ENCODE measurements around the gene PRXL2A.

The PRXL2A gene

DNA sequence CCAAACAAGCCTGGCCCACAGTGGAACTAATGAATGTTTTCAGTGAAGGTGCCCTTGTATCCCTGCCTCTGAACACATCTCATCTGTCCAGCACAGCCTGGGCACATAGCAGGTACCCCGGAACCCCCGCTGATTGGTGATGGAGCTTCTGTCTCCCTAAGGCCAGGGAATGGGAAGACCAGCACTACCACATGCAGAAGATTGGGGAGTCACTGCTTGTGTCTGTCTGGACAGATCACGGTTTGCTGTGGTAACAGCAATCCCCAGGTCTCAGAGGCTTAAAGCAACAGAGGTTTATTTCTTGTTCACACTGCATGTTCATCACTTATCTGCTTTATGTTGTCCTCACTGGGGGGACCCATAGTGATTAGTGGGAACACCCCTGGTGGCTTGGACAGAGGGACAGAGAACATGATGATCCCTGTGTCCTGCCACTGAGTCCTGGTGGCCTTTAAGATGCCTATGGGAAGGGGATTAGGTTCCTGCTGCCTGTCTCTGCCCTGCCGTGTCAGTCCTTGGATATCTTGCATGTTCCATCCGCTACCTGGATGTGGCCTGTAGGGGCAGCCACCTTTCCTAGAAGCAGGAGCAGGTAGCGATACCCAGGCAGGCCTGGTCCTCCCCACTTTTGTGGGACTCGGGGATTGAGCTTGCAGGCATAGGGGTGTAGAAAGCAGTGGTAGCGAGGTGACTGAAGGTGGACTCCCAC, 49.4 kb downstream of the PRXL2A start:
- no peak for DNase-seq (ENCODE audit: low spot score)
- TF ChIP-seq CTCF (IDR thresholded peaks at IDR 0.05), result no peak
- Histone ChIP-seq H3K27ac (peak overlapping the region in 1 of 2 donors; percentile 31), H3K4me3 (no peak overlapping the region)

- no peak overlapping the region for H3K4me3 ChIP-seq
Measured at GRCh38 chr10:80458263-80458625, 49.9 kb downstream of the PRXL2A start.

DNA sequence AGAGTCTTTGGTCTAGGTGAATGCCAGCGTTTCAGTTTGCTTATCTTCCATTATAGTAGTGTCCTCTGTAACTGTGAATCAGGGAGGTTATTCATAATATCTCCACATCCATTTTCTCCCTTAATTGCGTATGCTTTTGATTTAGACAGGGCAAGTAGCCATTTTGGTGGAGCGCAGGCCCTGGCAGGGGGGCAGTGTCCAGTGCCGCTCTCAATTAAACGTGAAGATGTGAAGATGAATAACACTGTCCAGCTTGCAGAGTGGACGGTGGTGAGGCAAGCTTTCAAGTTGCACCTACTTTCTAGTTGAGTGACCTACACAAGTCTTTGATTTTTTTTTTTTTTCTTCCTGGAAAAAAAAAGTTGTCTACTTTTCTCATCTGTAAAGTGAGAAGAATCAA, 50.3 kb downstream of the PRXL2A start:
- DNase-seq (ENCODE audit: low spot score), result no peak
- H3K4me3 ChIP-seq, result peak overlapping the region; percentile 5
- peak overlapping the region in 1 of 2 donors; percentile 83 for H3K27ac ChIP-seq
- no peak for TF ChIP-seq CTCF (IDR thresholded peaks at IDR 0.05)

More at GRCh38 chr10:80458263-80458625, 49.9 kb downstream of the PRXL2A start:
- no peak for DNase-seq (ENCODE audit: low spot score)
- TF ChIP-seq CTCF (IDR thresholded peaks at IDR 0.05), result no peak
- peak overlapping the region in 1 of 2 donors; percentile 31 for H3K27ac ChIP-seq

GRCh38 chr10:80459047-80459865, 50.9 kb downstream of the PRXL2A start:
- no peak for TF ChIP-seq CTCF (IDR thresholded peaks at IDR 0.05)
- peak overlapping the region in 1 of 2 donors; percentile 83 for H3K27ac ChIP-seq
- peak overlapping the region; percentile 5 for H3K4me3 ChIP-seq
- DNase-seq (ENCODE audit: low spot score), result no peak

- peak overlapping the region; percentile 30 for H3K4me3 ChIP-seq
- no peak for TF ChIP-seq CTCF (IDR thresholded peaks at IDR 0.05)
- no peak for DNase-seq (ENCODE audit: low spot score)
- peak overlapping the region; percentile 18 to 83 for H3K27ac ChIP-seq
Measured at GRCh38 chr10:80460399-80461207, 52.3 kb downstream of the PRXL2A start.

- no peak overlapping the region for H3K4me3 ChIP-seq
- no peak for TF ChIP-seq CTCF (IDR thresholded peaks at IDR 0.05)
- peak overlapping the region; percentile 18 to 83 for H3K27ac ChIP-seq
- no peak for DNase-seq (ENCODE audit: low spot score)
Measured at GRCh38 chr10:80461208-80462183, 53.1 kb downstream of the PRXL2A start.
